ENCODE measurements around the gene HCLS1.
"Not testable (repeated sequence)": the region's sequence is repeated elsewhere in the genome, so short reads cannot be mapped to it uniquely, and the experiment has no call there.

The HCLS1 gene

DNA sequence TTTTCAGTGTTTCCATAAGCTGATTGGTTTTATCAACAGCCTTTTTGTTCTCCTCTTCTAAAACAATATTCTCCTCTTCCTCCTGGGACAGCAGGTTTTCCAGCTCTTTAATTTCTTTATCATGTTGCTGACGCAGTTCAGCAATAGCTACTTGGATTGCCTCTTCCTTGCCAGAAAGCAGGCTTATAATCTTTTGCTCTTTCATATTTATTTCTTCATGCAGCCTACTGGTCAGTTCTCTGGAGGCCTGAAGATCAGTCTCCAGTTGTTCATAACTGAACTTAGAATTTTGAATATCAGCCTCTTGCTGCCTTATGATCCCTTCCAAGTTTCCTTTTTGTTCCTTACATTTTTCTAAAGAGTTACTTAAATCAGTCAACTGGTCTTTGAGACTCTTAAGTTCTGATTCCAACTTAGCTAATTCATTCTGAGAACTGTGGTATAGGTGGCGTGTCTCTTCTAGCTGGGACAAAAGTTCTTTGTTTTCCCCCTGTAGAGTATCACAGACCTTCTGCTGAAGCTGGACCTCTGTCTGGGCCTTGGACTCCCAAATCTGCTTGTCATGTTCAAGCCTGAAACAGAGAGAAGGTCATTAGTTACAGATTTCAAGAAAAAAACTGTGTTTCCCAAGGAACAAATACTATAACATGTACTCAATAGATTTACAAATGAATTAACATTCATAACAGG is 31.5 kb upstream of the HCLS1 start:
- Histone ChIP-seq H3K4me3 (no peak overlapping the region), H3K36me3 (peaks cover 47 to 84% (median 75%) of the 10 kb centered on the region in 11 experiments), H3K27ac (no peak overlapping the region; a peak in 1 of 22 replicates), H3K4me2 (no peak overlapping the region), H3K4me1 (peaks cover 0 to 32% (median 0%) of the 10 kb centered on the region in 10 experiments; a peak in 5 of 20 replicates), H4K20me1 (no peaks in the 10 kb centered on the region), H3K9me3 (replicated peaks in 1 of 11) (peaks cover 0 to 14% (median 6%) of the 10 kb centered on the region in 11 experiments; a peak in 11 of 22 replicates), H3K9ac (no peak overlapping the region), H3K27me3 (no peaks in the 10 kb centered on the region)
- no peak for TF ChIP-seq Cebpa-rat (IDR thresholded peaks at IDR 0.05)

GRCh38 chr3:121690777-121691405 is 30.2 kb upstream of the HCLS1 start:
- Histone ChIP-seq H3K27me3 (no peaks in the 10 kb centered on the region), H3K4me3 (no peak overlapping the region), H3K27ac (peak overlapping the region in 1 of 11 experiments; percentile 3; a peak in 1 of 22 replicates), H3K4me2 (peak overlapping the region in 2 of 11 experiments; percentile 14 to 22; a peak in 1 of 22 replicates), H3K9me3 (replicated peaks in 1 of 11) (peaks cover under 1 to 24% (median 7%) of the 10 kb centered on the region in 11 experiments; a peak in 17 of 22 replicates), H4K20me1 (no peaks in the 10 kb centered on the region), H3K4me1 (peaks cover 0 to 27% (median 0%) of the 10 kb centered on the region in 10 experiments; a peak in 5 of 20 replicates), H3K9ac (no peak overlapping the region), H3K36me3 (peaks cover 39 to 84% (median 74%) of the 10 kb centered on the region in 11 experiments)
- no peak for TF ChIP-seq Cebpa-rat (IDR thresholded peaks at IDR 0.05)

- H4K20me1 ChIP-seq, H3K4me1 ChIP-seq, H3K27ac ChIP-seq, H3K9ac ChIP-seq, H3K4me3 ChIP-seq, H3K27me3 ChIP-seq, H3K4me2 ChIP-seq: not testable (repeated sequence)
- peaks cover 29 to 90% (median 73%) of the 10 kb centered on the region in 11 experiments for H3K36me3 ChIP-seq
- H3K9me3 ChIP-seq (replicated peaks in 1 of 11) = peaks cover 18 to 46% (median 29%) of the 10 kb centered on the region in 11 experiments
These were observed 28.0 kb upstream of the HCLS1 start for GRCh38 chr3:121688747-121689146.

GRCh38 chr3:121681792-121682191 is 21.1 kb upstream of the HCLS1 start:
- Histone ChIP-seq H3K36me3 (peaks cover 57 to 100% (median 91%) of the 10 kb centered on the region in 11 experiments), H3K4me2 (no peak overlapping the region), H3K27me3 (no peaks in the 10 kb centered on the region)

DNA sequence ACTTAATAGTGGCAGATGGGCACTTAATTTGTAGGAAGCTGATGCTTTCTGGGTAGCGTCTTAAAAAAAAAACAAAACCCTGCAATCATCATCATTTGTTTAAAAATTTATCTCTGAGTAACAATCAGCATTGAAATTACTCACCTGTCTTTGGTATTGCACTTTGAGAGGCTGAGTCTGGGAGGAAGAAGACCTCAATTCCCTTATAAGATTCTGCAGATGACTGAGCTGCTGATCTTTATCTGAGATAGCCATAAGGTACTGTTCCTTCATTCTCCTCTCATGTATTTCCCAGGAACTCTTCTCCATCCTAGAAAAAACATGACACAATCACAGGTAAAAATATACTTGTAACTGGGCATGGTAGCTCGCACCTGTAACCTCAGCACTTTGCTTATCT is 16.4 kb upstream of the HCLS1 start:
- Histone ChIP-seq H3K27ac (no peak overlapping the region), H3K27me3 (no peaks in the 10 kb centered on the region), H3K36me3 (peaks cover 77 to 100% (median 88%) of the 10 kb centered on the region in 11 experiments), H4K20me1 (no peaks in the 10 kb centered on the region), H3K9me3 (replicated peaks in 1 of 11) (no peaks in the 10 kb centered on the region), H3K4me1 (no peaks in the 10 kb centered on the region), H3K4me3 (no peak overlapping the region), H3K4me2 (no peak overlapping the region), H3K9ac (no peak overlapping the region)
- TF ChIP-seq Cebpa-rat (IDR thresholded peaks at IDR 0.05) = no peak

More at GRCh38 chr3:121681792-121682191, 21.1 kb upstream of the HCLS1 start:
- H3K9me3 ChIP-seq (replicated peaks in 1 of 11) = peaks cover 18 to 34% (median 30%) of the 10 kb centered on the region in 11 experiments
- no peaks in the 10 kb centered on the region for H4K20me1 ChIP-seq
- no peaks in the 10 kb centered on the region for H3K4me1 ChIP-seq
- TF ChIP-seq Cebpa-rat (IDR thresholded peaks at IDR 0.05) = no peak
- H3K4me3 ChIP-seq = no peak overlapping the region
- no peak overlapping the region for H3K9ac ChIP-seq
- H3K27ac ChIP-seq = no peak overlapping the region

- Histone ChIP-seq H3K36me3 (peaks cover 68 to 97% (median 79%) of the 10 kb centered on the region in 11 experiments), H3K4me3 (no peak overlapping the region), H3K27me3 (no peaks in the 10 kb centered on the region), H3K9ac (no peak overlapping the region), H4K20me1 (no peaks in the 10 kb centered on the region), H3K4me2 (peak overlapping the region in 2 of 11 experiments; percentile 56 to 57; a peak in 4 of 22 replicates), H3K9me3 (replicated peaks in 1 of 11) (no peaks in the 10 kb centered on the region), H3K27ac (peak overlapping the region in 1 of 11 experiments; percentile 14; a peak in 1 of 22 replicates), H3K4me1 (peaks cover 0 to 42% (median 0%) of the 10 kb centered on the region in 10 experiments; a peak in 7 of 20 replicates)
- no peak for TF ChIP-seq Cebpa-rat (IDR thresholded peaks at IDR 0.05)
These were observed 10.0 kb upstream of the HCLS1 start for GRCh38 chr3:121670676-121671075.

- TF ChIP-seq Cebpa-rat (IDR thresholded peaks at IDR 0.05) = no peak
- peaks cover 0 to 55% (median 0%) of the 10 kb centered on the region in 10 experiments; a peak in 7 of 20 replicates for H3K4me1 ChIP-seq
These were observed 6.6 kb upstream of the HCLS1 start for GRCh38 chr3:121667333-121667732.

GRCh38 chr3:121665488-121665887 is 4.8 kb upstream of the HCLS1 start:
- H3K4me2 ChIP-seq = peak overlapping the region in 2 of 11 experiments; percentile 69 to 71; a peak in 4 of 22 replicates
- H3K9me3 ChIP-seq (replicated peaks in 1 of 11) = peaks cover 0 to 5% (median 0%) of the 10 kb centered on the region in 11 experiments; a peak in 6 of 22 replicates
- H3K36me3 ChIP-seq = peaks cover 62 to 88% (median 76%) of the 10 kb centered on the region in 11 experiments
- no peaks in the 10 kb centered on the region for H3K27me3 ChIP-seq
- H3K9ac ChIP-seq = no peak overlapping the region
- no peaks in the 10 kb centered on the region for H4K20me1 ChIP-seq
- peak overlapping the region in 1 of 11 experiments; percentile 19; a peak in 1 of 22 replicates for H3K27ac ChIP-seq
- H3K4me1 ChIP-seq = peaks cover 8 to 57% (median 11%) of the 10 kb centered on the region in 10 experiments
- TF ChIP-seq Cebpa-rat (IDR thresholded peaks at IDR 0.05) = no peak
- no peak overlapping the region for H3K4me3 ChIP-seq

More at GRCh38 chr3:121667333-121667732, 6.6 kb upstream of the HCLS1 start:
- Histone ChIP-seq H3K4me2 (peak overlapping the region in 4 of 11 experiments; percentile 10 to 71 (median 46); a peak in 5 of 22 replicates), H3K9ac (0 out of 22 replicates have a peak overlapping the region, but pooled peaks of 1 of the 11 experiments have one; percentile 3), H3K27me3 (no peaks in the 10 kb centered on the region), H3K36me3 (peaks cover 69 to 97% (median 82%) of the 10 kb centered on the region in 11 experiments), H3K27ac (peak overlapping the region in 4 of 11 experiments; percentile 3 to 51 (median 28); a peak in 6 of 22 replicates), H3K9me3 (replicated peaks in 1 of 11) (no peaks in the 10 kb centered on the region), H3K4me3 (no peak overlapping the region), H4K20me1 (no peaks in the 10 kb centered on the region)
